C4-2B (cell line): Measurements from ENCODE around the gene LTBP2.

Source experiments
- ZFX ChIP-seq: fragments of 450-650 bp; IDR thresholded peaks from 2 replicates; pipeline ENCODE4 v1.6.1; 2017
- TF ChIP-seq, protein P1 (sequence below): fragments of 450-650 bp; conservative IDR thresholded peaks from 2 replicates; pipeline ENCODE4 v1.5.1; 2017; ENCODE audit warnings: mild to moderate bottlenecking

GRCh38 chr14:74649167-74649566 is 37.1 kb upstream of the LTBP2 start:
- TF ChIP-seq, protein P1, sequence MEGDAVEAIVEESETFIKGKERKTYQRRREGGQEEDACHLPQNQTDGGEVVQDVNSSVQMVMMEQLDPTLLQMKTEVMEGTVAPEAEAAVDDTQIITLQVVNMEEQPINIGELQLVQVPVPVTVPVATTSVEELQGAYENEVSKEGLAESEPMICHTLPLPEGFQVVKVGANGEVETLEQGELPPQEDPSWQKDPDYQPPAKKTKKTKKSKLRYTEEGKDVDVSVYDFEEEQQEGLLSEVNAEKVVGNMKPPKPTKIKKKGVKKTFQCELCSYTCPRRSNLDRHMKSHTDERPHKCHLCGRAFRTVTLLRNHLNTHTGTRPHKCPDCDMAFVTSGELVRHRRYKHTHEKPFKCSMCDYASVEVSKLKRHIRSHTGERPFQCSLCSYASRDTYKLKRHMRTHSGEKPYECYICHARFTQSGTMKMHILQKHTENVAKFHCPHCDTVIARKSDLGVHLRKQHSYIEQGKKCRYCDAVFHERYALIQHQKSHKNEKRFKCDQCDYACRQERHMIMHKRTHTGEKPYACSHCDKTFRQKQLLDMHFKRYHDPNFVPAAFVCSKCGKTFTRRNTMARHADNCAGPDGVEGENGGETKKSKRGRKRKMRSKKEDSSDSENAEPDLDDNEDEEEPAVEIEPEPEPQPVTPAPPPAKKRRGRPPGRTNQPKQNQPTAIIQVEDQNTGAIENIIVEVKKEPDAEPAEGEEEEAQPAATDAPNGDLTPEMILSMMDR: no peak
- no peak for TF ChIP-seq ZFX
